Urinary bladder (tissue), 4 donors: ENCODE results near the gene MAB21L4. TPM values are rescaled to one million over a fixed set of nuclear protein-coding genes. Genes with fewer than 3 reads are reported as not detected.

Experiments used
- DNase-seq: peaks from one replicate; pipeline ENCODE4 v3.0.0-alpha.2; 2015; ENCODE audit errors: extremely low spot score
- H3K27ac ChIP-seq: one replicate; pipeline ENCODE4 v1.5.1; 2013; ENCODE audit warnings: low read depth, mild to moderate bottlenecking, moderate library complexity
- H3K36me3 ChIP-seq: one replicate; pipeline ENCODE4 v1.6.1; 2013; ENCODE audit warnings: mild to moderate bottlenecking, moderate library complexity; ENCODE audit not compliant: insufficient read depth
- H3K4me1 ChIP-seq: one replicate; pipeline ENCODE4 v1.6.1; 2013; ENCODE audit warnings: mild to moderate bottlenecking, moderate library complexity; ENCODE audit not compliant: insufficient read depth
- H3K4me3 ChIP-seq: one replicate; pipeline ENCODE4 v1.5.1; 2013; ENCODE audit warnings: low read depth, low read length
- WGBS: extraction: QIAGEN DNeasy Blood & Tissue Kit; methylation state at CpG from one replicate; pipeline ENCODE4 v1.1.7; 2013; 5-methylcytosine and 5-hydroxymethylcytosine counted together
- polyA plus RNA-seq: library from polyadenylated mRNA; stranded (reverse); fragments of 200-250 nt; gene quantifications from one replicate; pipeline ENCODE4 v1.2.3, GENCODE V29; 2013
- total RNA-seq: library from RNA; depleted of rRNA; stranded (reverse); fragments of >200 nt; gene quantifications from one replicate; pipeline ENCODE4 v1.2.3, GENCODE V29; 2014
- donor health status: healthy with polysubstance abuse.
- donor health status: healthy.

Gene MAB21L4
- total and polyA plus RNA-seq, 2 donors = 0.42 to 1.2 TPM

DNA sequence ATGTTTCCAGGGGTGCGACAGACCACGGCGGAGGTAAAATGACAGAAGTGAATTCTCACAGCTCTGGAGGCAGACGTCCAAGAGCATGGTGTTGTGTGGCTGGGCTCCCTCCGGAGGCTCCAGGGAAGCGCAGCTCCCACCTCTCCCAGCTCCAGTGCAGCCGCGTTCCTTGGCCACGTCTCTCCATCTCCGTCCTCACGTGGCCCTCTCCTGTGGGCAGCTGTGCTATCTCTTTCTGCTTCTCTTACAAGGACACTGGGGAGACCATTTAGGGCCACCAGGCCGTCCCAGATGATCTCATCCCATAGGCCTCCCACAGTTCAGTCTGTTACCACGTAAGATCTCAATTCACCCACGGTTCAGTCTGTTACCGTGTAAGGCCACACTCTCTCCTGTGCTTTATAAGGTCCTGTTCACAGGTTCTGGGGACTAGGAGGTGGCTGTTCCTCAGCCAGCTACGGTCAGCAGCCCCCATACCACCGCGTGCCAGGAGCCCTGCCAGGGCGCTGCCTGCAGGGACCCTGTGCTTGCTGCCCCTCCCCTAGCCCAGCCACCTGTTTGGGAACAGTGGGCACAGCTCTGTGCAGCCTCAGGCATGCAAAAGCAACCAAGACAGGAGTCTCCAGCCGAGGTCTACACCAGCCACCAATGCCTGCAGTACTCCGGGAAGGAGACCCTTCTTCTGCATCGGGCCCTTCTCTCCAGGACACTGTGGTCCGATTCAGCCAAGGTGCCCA is 2.9 kb upstream of the MAB21L4 start:
- no peak overlapping the region for H3K4me3 ChIP-seq
- H3K4me1 ChIP-seq = no peaks in the 10 kb centered on the region
- WGBS = 54% methylated on average over 23 of the region's 23 CpGs
- H3K36me3 ChIP-seq = no peaks in the 10 kb centered on the region
- peak overlapping the region; percentile 58 for H3K27ac ChIP-seq
- DNase-seq = no peak

DNA sequence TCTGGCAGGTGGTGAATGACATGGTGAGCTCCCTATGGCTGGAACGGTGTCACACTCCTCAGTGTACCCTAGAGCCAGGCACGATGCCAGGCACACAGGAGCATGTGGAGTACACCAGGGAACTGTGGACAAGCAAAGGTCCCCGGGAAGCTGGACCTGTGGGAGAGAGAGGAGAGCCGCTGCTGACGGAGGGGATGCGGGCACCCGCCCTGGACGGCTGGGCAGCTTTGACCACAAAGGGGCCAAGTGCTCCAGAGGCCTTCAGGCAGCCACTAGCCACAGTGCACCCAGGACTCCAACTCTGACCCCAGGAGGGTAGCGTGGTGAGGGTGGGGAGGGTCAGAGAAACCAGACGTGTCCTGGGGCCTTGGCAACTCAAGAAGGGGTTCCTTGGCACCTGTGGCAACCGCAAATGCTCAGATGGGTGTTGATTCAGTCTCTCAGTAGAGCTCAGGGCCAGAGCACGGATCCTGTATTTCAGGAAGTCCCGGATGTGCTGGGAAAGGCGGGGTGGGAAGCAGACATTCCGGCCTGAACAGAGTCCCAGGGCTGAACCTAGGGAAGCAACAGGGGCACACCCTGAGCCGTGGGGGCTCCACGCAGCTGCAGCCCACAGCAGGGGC is 2.3 kb upstream of the MAB21L4 start:
- 63% methylated on average over 17 of the region's 17 CpGs for WGBS
- H3K36me3 ChIP-seq = no peaks in the 10 kb centered on the region
- peak overlapping the region; percentile 57 for H3K27ac ChIP-seq
- no peak overlapping the region for H3K4me3 ChIP-seq
- no peaks in the 10 kb centered on the region for H3K4me1 ChIP-seq
- peak; percentile 48 for DNase-seq

DNA sequence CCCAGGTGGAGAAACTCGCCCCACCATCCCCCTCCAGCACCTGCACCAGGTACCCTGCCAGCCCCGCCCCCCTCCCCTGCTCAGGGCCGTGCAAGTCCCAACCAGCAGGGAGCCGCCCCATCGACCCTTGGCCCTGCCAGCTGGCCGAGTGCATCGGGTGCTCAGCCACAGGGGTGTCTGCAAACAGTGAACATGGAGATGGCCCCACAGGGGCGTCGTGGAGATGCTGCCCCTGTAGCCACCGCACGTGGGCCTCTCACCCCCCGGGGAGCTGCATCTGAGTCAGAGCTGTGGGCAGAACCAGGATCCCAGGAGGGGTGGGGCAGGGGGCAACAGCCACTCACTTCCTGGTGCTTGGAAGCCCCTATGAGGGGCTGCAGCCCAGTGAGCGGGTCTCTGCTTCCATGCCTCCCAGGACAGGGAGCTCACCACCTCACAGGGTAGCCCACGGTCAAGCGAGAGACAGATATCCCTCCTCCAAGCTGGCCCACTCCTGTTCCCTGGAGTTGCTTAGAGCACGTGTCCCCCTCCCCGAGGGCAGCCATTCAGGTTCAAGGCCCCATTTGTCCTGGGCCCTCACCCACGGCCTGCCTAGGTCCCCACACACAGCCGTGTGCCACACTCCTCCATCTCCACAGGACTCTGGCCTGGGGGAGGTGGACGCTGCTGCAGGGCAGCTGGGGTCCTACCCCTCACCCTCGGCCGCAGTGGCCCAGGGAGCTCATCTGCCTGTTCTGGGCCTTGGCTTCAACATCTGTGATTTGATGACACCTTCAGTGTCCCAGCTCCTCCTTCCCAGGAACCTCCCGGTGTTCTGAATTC is 1.1 kb upstream of the MAB21L4 start:
- DNase-seq = no peak
- Histone ChIP-seq H3K4me1 (no peaks in the 10 kb centered on the region), H3K4me3 (no peak overlapping the region), H3K36me3 (no peaks in the 10 kb centered on the region), H3K27ac (no peak overlapping the region)
- 72% methylated on average over 23 of the region's 23 CpGs for WGBS

DNA sequence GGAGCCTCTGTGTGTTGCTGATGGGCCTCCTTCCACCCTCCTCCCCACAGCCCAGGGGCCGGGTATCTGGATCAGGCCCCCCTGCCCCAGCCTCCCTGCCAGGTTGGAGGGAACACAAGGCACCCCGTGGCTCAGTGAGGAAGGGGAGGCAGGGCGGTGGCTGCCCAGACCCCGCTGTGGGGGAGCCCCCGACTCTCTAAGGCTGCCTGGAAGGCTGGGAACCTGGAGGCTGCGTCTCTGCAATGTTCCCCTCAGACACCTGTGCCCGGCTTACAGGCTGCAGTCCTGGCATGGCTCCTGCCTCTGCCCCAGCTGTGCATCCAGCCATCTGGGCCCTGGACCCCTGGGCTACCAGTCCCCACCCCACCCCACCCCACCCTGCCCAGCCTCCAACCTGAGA is 438 bp upstream of the MAB21L4 start:
- Histone ChIP-seq H3K27ac (no peak overlapping the region), H3K4me3 (no peak overlapping the region), H3K4me1 (no peaks in the 10 kb centered on the region), H3K36me3 (no peaks in the 10 kb centered on the region)
- DNase-seq = no peak
- WGBS = 56% methylated on average over 7 of the region's 7 CpGs

DNA sequence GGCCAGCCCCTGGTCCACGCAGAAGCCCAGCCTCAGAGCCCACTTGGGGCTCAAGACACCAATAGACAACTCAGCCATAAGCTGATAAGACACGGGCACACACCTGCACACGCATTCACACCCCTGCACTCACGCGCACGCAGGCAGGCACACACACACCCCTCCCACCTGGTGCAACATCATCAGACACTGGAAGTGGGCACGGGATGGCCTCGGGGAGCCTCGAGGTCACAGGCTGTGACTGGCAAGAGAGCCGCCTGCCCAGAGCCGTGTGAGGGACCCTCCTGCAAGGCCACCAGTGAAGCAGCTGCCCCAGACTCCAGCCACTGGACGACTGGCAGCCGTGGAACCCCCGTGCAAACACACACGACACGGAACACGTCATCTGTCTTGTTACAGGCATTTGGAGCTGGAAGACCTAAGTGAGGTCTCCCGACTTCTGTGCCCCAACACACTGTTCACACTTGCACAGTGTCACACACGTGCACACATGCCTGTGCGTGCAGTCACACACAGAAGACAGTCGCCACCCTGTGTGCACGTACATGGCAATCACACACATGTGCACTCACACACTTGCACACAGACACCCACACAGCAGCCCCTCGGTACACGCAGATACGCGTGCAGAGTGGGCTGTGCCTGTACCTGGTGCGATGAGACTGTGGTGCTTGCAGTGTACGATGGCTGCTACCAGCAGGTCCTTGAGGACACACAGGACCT is 959 bp downstream of the MAB21L4 start:
- no peak for DNase-seq
- Histone ChIP-seq H3K4me3 (no peak overlapping the region), H3K4me1 (no peaks in the 10 kb centered on the region), H3K36me3 (no peaks in the 10 kb centered on the region), H3K27ac (no peak overlapping the region)
- 86% methylated on average over 28 of the region's 28 CpGs for WGBS

DNA sequence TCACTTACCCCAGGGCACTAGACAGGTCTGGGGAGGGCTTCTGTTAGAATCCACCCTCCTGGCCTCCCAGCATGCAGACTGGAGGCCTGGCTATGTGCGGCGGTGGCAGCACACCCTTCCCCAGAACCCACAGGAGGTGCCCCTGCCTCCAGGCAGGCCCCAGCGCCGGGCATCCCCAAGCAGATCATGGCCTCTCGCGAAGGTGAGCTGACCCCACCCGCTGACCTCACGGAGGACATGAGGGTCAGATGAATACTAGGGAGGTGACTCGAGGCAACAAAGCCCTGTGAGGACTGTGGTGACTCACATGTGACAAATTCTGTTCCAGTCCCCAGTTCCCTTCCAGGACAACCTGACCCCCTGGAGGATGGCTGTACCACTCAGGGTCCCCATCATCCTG is 1.9 kb downstream of the MAB21L4 start:
- WGBS = 74% methylated on average over 9 of the region's 9 CpGs
- no peak overlapping the region for H3K4me3 ChIP-seq
- DNase-seq = no peak

DNA sequence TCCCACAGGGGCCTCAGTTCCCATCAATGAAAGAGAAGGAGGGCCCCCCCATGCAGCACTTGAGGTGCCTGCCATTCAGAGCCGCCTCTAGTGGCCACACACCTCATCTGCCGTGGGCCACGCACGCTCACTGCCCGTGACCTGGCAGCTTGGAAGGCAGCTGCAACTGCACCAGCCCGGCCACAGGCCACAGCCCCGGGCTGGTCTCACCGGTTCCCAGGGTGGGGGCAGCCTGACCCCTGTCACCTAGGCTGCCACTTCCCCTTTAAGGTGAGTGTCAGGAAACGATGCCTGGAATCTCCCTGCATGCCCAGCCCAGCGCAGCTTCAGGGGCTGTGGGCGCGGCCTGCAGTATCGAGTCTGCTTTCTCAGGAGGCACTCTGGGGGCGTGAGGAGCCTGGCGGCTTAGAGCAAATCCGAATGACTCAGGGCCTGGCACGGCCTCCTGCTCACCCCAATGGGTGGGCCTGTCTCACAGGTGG is 2.6 kb downstream of the MAB21L4 start:
- Histone ChIP-seq H3K4me3 (no peak overlapping the region), H3K36me3 (no peaks in the 10 kb centered on the region), H3K27ac (no peak overlapping the region), H3K4me1 (no peaks in the 10 kb centered on the region)
- no peak for DNase-seq
- WGBS = 32% methylated on average over 17 of the region's 17 CpGs

More for the DNA sequence above, 1.9 kb downstream of the MAB21L4 start:
- Histone ChIP-seq H3K27ac (no peak overlapping the region), H3K36me3 (no peaks in the 10 kb centered on the region), H3K4me1 (no peaks in the 10 kb centered on the region)

DNA sequence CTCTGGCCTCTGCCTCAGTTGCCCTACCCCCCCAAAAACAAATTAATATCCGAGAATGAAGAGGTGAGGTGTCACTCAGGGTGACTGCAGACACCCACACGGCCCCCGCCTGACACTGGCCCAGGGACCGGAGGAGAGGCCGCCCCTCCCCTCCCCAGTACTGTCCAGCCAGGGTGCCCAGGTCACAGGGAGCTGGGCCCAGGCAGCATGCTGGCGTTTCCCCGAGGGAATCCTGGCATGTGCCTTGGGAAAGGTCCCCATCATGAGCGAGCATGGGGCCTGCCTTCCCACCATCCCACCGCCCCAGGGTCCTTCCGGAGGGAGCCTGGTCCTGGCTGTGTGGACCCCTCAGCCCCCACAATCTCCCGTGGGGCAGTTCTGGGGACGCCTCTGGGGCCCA is 3.0 kb downstream of the MAB21L4 start:
- Histone ChIP-seq H3K36me3 (no peaks in the 10 kb centered on the region), H3K4me3 (no peak overlapping the region), H3K27ac (no peak overlapping the region), H3K4me1 (no peaks in the 10 kb centered on the region)
- WGBS = 81% methylated on average over 12 of the region's 12 CpGs
- DNase-seq = no peak

DNA sequence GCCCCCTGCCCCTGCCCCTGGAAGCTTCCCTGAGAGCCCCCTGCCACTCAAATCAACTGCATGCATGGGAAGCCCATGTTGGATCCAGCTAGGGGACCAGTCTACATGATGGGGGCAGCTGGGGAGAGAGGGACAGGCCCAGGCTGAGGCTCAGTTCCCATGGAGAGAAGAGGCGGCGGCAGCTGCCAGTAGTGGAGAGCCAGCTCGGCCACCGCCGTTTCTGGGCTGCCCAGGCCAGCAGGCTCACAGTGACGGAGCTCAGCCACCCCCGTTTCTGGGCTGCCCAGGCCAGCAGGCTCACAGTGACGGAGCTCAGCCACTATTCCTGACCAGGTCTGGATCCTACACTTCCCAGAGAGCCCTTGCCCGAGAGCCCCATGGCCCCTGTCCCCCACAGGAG is 3.6 kb downstream of the MAB21L4 start:
- no peaks in the 10 kb centered on the region for H3K4me1 ChIP-seq
- DNase-seq = no peak
- no peaks in the 10 kb centered on the region for H3K36me3 ChIP-seq
- no peak overlapping the region for H3K27ac ChIP-seq
- no peak overlapping the region for H3K4me3 ChIP-seq
- WGBS = 78% methylated on average over 9 of the region's 9 CpGs

DNA sequence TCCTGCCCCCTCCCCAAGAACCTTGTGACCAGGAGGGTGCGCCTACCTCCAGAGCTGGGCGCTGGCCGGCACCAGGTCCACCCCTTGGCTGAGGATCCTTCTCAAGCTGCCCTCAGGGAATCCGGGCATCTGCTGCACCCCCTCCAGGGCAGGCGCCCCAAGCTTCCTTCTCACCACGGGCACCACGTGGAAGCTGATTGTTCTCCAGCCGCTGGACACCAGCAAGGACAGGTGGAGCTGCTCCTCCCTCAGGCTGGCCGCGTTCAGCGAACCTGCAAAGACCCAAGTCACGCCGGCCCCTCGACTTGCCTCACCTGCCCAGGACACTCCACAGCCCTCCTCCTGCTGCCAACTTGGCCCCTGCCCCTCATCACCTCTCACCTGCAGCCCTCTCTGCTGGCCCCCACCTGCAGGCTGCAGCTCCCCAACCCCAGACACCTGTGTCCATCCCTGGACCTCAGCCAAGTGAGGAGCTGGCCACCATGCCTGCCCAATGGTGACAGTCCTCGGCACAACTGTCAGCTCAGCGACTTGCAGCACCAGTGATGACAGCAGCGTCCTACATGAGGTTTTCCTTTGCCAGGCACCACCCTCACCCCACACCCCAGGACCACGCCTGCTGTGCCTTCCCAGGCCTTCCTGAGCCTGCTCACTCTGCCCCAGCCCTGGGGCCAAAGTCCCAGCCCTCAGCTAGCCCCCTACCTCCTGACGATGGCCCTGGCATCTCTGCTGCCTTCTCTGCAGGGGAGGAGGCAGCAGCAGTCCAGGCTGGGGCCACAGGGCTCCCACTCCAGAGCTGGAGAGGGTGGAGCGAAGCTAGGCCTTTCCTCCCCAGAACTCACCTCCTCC is 4.2 kb downstream of the MAB21L4 start:
- Histone ChIP-seq H3K27ac (no peak overlapping the region), H3K4me1 (no peaks in the 10 kb centered on the region), H3K4me3 (no peak overlapping the region), H3K36me3 (no peaks in the 10 kb centered on the region)
- no peak for DNase-seq
- WGBS = 84% methylated on average over 20 of the region's 20 CpGs

DNA sequence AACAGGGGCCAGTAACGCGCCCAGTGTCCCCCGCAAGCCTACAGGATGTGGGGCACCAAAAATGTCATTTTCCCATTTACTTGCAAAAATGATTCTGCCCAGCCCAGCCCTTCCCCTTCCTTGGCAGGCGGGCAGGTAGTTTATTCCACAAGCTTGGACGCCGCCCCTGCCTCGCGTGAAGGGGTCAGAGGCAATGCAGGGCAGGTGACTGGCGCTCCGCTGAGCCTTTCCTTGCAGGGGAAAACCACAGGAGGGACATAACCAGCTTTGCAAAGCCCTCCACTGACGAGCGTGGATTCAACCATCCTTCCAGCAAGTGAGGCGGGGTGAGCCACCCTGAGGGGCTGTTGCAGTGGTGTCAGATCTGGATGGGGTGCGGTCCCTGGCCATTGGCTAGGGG is 5.3 kb downstream of the MAB21L4 start:
- Histone ChIP-seq H3K27ac (no peak overlapping the region), H3K4me3 (no peak overlapping the region), H3K4me1 (no peaks in the 10 kb centered on the region), H3K36me3 (no peaks in the 10 kb centered on the region)
- no peak for DNase-seq
- 83% methylated on average over 14 of the region's 14 CpGs for WGBS

DNA sequence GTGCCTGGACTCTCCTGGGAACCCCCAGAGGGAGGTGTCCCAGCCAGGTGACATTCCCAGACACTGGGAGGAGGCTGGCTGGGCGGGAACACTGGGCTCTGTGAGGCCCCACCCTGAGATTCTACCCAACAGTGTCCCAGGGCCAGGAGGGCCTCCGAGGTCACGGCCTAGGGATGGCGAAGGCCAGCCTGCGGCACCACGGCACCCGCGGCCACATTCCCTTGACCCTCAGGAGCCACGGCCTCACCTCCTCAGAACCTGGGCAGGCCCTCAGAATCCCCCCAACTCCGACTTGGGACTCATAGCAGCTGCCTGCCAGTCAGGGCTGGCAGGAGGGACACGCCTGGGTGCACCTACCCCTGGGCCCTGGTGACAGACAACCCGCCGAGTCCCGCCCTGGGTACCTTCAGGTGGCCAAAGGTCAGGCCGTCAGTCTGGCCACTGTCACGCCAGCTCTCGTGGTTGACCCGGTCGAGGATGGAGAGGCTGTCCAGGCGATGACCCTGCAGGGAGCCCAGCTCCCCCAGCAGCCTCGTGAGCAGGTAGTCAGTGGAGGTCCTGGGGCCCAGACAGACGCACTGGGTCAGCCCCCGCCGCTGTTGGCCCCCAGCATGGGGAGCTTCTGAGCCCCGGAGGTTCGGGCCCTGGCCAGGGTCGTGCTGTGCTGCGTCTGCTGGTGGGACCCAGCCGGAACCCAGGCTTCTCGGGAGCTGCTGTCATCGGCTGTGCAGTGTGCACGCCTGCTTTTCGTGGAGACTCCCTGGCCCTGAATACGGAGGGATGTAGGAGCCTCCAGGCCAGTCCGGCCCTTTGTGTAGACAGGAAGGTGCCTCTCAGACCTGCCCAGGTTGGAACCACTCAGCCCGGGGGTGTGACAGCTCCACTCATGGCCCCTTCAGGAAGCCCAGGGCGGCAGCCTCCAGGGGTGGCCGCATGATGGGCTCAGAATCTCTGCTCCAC is 6.1 kb downstream of the MAB21L4 start:
- Histone ChIP-seq H3K36me3 (no peaks in the 10 kb centered on the region), H3K4me1 (no peaks in the 10 kb centered on the region), H3K27ac (no peak overlapping the region), H3K4me3 (no peak overlapping the region)
- 88% methylated on average over 38 of the region's 38 CpGs for WGBS
- no peak for DNase-seq
